ENCODE measurements around the gene GLUD1. TPM values are rescaled to one million over a fixed set of nuclear protein-coding genes. Genes with fewer than 3 reads are reported as not detected.

GLUD1 gene
- total RNA-seq, 1 experiment from 2014 or later, result 67.9 TPM

GRCh38 chr10:87064651-87065050, 30.0 kb downstream of the GLUD1 start:
- peaks cover 6% of the 10 kb centered on the region; the same call in 1 of the 2 replicates for H3K36me3 ChIP-seq (ENCODE audit: low read depth, low read length)
- no TSS peak for BruUV-seq (replicated peaks)
- ChIA-PET POLR2A (ENCODE audit: unreplicated experiment) (no interaction called here), CTCF (no interaction called here)
- TF ChIP-seq, protein P1, sequence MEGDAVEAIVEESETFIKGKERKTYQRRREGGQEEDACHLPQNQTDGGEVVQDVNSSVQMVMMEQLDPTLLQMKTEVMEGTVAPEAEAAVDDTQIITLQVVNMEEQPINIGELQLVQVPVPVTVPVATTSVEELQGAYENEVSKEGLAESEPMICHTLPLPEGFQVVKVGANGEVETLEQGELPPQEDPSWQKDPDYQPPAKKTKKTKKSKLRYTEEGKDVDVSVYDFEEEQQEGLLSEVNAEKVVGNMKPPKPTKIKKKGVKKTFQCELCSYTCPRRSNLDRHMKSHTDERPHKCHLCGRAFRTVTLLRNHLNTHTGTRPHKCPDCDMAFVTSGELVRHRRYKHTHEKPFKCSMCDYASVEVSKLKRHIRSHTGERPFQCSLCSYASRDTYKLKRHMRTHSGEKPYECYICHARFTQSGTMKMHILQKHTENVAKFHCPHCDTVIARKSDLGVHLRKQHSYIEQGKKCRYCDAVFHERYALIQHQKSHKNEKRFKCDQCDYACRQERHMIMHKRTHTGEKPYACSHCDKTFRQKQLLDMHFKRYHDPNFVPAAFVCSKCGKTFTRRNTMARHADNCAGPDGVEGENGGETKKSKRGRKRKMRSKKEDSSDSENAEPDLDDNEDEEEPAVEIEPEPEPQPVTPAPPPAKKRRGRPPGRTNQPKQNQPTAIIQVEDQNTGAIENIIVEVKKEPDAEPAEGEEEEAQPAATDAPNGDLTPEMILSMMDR (conservative IDR thresholded peaks at IDR 0.05; ENCODE audit: low read depth, low read length), result no peak
- TF ChIP-seq EZH2 (IDR thresholded peaks at IDR 0.05; ENCODE audit: low read length, unreplicated experiment), result no peak
- no peak for TF ChIP-seq EZH2phosphoT487 (IDR thresholded peaks at IDR 0.05; ENCODE audit: borderline replicate concordance, low read length)
- ATAC-seq (no peak), DNase-seq (no peak)
- no peaks in the 10 kb centered on the region for H3K9me3 ChIP-seq (ENCODE audit: low read length)
- intact Hi-C loops (cut with micrococcal nuclease), result no loop called here
- no peak overlapping the region for H3K9ac ChIP-seq (ENCODE audit: low read length)
- H4K20me1 ChIP-seq (ENCODE audit: low read length), result no peaks in the 10 kb centered on the region
- no peaks in the 10 kb centered on the region for H3F3A ChIP-seq (ENCODE audit: low read length, unreplicated experiment)
- no peak overlapping the region for H2AFZ ChIP-seq (ENCODE audit: low read length)
- no peaks in the 10 kb centered on the region for H3K27me3 ChIP-seq (ENCODE audit: low read length)
- no peak overlapping the region for H3K4me2 ChIP-seq (ENCODE audit: low read length)
- no peaks in the 10 kb centered on the region for H3K4me1 ChIP-seq (ENCODE audit: insufficient read depth, low read length)
- no peak overlapping the region for H3K4me3 ChIP-seq (ENCODE audit: low read length)
- H3K9me2 ChIP-seq (replicated peaks; ENCODE audit: low read length), result no peaks in the 10 kb centered on the region
- no peaks in the 10 kb centered on the region for H3K79me2 ChIP-seq (ENCODE audit: low read length)
- no peak overlapping the region for H3K27ac ChIP-seq (ENCODE audit: low read length)

GRCh38 chr10:87060280-87060928, 34.2 kb downstream of the GLUD1 start:
- BruUV-seq (replicated peaks), result no TSS peak

GRCh38 chr10:87059401-87059800, 35.2 kb downstream of the GLUD1 start:
- no TSS peak for BruUV-seq (replicated peaks)
- DNase-seq (no peak), ATAC-seq (no peak)
- POLR2A ChIA-PET (ENCODE audit: unreplicated experiment), result no interaction called here
- Histone ChIP-seq H2AFZ (ENCODE audit: low read length) (no peak overlapping the region), H3K9me2 (replicated peaks; ENCODE audit: low read length) (no peaks in the 10 kb centered on the region), H3K4me1 (ENCODE audit: insufficient read depth, low read length) (no peaks in the 10 kb centered on the region), H3F3A (ENCODE audit: low read length, unreplicated experiment) (no peaks in the 10 kb centered on the region), H3K4me2 (ENCODE audit: low read length) (no peak overlapping the region), H3K27ac (ENCODE audit: low read length) (no peak overlapping the region), H3K4me3 (ENCODE audit: low read length) (no peak overlapping the region), H3K79me2 (ENCODE audit: low read length) (no peaks in the 10 kb centered on the region), H3K9me3 (ENCODE audit: low read length) (no peaks in the 10 kb centered on the region), H3K36me3 (ENCODE audit: low read depth, low read length) (peaks cover 14% of the 10 kb centered on the region; the same call in 1 of the 2 replicates), H3K27me3 (ENCODE audit: low read length) (no peaks in the 10 kb centered on the region), H4K20me1 (ENCODE audit: low read length) (no peaks in the 10 kb centered on the region), H3K9ac (ENCODE audit: low read length) (no peak overlapping the region)
- CTCF ChIA-PET, result no interaction called here
- intact Hi-C loops (cut with micrococcal nuclease), result no loop called here
- TF ChIP-seq EZH2 (IDR thresholded peaks at IDR 0.05; ENCODE audit: low read length, unreplicated experiment), result no peak
- TF ChIP-seq, protein P1 (conservative IDR thresholded peaks at IDR 0.05; ENCODE audit: low read depth, low read length), result no peak

More at GRCh38 chr10:87060280-87060928, 34.2 kb downstream of the GLUD1 start:
- H3K27me3 ChIP-seq (ENCODE audit: low read length), result no peaks in the 10 kb centered on the region
- H3K27ac ChIP-seq (ENCODE audit: low read length), result no peak overlapping the region
- no peak overlapping the region for H3K4me3 ChIP-seq (ENCODE audit: low read length)
- H3K9me3 ChIP-seq (ENCODE audit: low read length), result no peaks in the 10 kb centered on the region
- no peaks in the 10 kb centered on the region for H4K20me1 ChIP-seq (ENCODE audit: low read length)
- TF ChIP-seq EZH2 (IDR thresholded peaks at IDR 0.05; ENCODE audit: low read length, unreplicated experiment), result no peak
- TF ChIP-seq, protein P1 (conservative IDR thresholded peaks at IDR 0.05; ENCODE audit: low read depth, low read length), result no peak
- no peak for TF ChIP-seq EZH2phosphoT487 (IDR thresholded peaks at IDR 0.05; ENCODE audit: borderline replicate concordance, low read length)
- no peaks in the 10 kb centered on the region for H3K9me2 ChIP-seq (replicated peaks; ENCODE audit: low read length)
- CTCF ChIA-PET, result interaction anchor here (0.6 kb wide), 1 partner anchor 33 kb away, joined by 4 read pairs; no protein-coding TSS in a partner anchor
- DNase-seq (no peak), ATAC-seq (no peak)
- H2AFZ ChIP-seq (ENCODE audit: low read length), result no peak overlapping the region
- H3K36me3 ChIP-seq (ENCODE audit: low read depth, low read length), result peaks cover 13% of the 10 kb centered on the region; the same call in 1 of the 2 replicates
- intact Hi-C loops (cut with micrococcal nuclease), result no loop called here
- no peaks in the 10 kb centered on the region for H3F3A ChIP-seq (ENCODE audit: low read length, unreplicated experiment)
- no peaks in the 10 kb centered on the region for H3K79me2 ChIP-seq (ENCODE audit: low read length)
- POLR2A ChIA-PET (ENCODE audit: unreplicated experiment), result no interaction called here
- H3K9ac ChIP-seq (ENCODE audit: low read length), result no peak overlapping the region
- no peaks in the 10 kb centered on the region for H3K4me1 ChIP-seq (ENCODE audit: insufficient read depth, low read length)
- H3K4me2 ChIP-seq (ENCODE audit: low read length), result no peak overlapping the region
